GM11168 (cell line): ENCODE results near the gene BBS12.

Experiments
- in situ Hi-C: fragments of 300-500 bp; cut with MboI; formaldehyde crosslinking; loops from one replicate; pipeline ENCODE4 v1.12.0; 2022; ENCODE audit warnings: low sequenced_read_pairs; ENCODE audit not compliant: unreplicated experiment

The BBS12 gene

DNA sequence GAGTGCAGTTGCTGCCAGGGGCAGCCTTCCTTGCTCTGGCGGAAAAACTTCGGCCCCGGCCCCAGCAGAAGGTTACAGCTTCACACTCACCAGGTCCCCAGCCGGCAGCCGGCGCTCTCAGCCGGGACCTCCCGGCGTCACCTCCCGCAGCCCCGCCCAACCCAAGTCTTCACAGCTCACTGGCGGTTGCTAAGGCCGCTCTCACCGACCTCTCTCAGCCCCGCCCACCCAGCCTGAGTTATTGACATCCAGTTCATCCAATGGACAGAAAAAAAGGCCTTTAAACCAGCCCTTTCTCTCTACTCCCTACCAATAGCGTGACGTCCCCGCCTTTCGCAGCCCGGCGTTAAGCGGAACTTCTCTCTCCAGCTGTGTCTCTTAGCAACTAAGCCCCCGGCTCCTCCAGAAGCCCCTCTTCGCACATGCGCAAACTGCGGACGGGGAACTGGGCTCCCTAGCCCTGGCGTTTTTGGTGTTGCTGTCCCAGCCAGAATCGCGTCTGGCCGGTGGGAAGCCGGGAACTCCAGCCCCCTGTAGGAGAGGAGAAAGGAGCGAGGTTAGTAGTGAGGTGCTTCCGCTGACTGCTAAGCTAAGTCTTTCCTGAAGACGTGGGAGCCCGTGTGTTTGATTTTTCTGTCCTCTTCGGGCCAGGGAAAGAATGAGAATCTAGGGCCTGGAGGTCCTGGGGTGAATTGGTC is at the start of gene BBS12:
BBS12 (plus strand) TSS at position 376 of the 698 bp plus-strand sequence. CDS start 9,189 bp downstream, outside the sequence.
- in situ Hi-C loops, result no loop called here

DNA sequence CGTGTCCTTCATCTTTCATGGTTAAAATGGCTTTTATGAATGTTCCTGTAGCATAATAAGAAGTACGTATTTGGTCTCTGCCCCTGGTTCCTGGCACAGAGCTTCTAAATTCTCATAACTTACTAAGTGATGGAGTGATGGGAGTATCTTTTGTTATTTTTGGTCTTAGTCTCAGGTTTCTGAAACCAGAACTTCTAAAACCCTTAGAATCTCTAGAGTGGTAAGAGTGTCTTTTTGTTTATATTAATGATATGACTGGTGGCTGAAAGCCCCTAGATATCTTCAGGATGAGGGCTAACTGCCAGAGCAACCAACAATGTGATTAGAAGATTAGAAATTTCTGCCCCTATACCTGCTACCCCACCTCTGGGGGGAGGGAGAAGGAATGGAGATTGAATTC is 45.8 kb upstream of the BBS12 start:
- in situ Hi-C loops, result no loop called here

DNA sequence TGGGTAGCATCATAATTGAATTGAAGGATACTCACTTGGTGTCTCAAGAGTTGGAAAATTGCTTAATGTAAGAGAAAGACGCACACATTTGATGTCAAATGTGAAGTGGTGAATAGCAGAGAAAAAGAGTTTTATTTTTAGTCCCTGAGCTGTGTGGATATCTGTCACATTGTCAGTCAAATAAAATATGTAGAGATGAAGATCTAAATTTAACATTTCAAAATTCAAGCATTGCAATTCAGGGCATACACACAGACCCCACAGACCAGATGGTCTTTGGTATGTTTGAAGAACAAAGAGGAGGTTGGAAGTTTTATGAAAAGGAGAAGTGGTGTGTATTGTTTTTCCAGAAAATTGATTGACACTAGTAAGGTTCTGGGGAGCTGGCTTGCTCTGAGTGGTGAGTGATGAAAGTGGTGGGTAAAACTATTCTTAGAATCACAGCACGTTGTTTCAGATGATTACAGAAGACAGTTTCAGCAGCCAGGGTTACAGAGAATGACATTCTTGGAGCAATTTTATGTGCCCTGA is 44.9 kb upstream of the BBS12 start:
- in situ Hi-C loops, result no loop called here

DNA sequence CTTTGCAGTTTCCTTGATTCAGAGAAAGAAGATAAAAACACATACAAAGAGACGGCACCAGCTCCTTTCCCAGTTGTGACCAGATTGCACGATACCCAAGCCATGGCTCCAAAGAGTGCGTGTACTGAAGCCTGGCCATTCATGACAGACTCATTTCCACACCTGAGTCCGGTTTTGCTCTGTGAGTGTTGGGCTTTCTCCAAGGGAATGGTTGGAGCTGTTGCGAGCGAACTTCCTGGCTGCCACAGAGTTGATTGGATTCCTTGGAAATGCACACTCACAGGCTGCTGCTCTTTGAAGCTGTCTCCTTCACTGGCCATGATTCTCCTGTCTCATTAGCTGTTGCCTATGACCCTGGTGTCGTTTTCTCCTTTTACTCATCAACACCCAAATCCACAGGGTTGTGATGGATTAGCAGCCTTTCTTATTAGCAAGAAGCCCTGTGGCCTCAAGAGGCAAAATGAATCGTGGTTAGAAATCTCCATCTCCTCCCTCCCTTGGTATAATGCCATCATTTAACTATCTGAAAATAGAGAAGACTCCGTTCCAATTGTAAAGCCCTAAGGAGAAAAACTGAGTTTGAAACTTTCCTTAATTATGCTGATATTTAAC is 43.9 kb upstream of the BBS12 start:
- in situ Hi-C loops, result no loop called here

DNA sequence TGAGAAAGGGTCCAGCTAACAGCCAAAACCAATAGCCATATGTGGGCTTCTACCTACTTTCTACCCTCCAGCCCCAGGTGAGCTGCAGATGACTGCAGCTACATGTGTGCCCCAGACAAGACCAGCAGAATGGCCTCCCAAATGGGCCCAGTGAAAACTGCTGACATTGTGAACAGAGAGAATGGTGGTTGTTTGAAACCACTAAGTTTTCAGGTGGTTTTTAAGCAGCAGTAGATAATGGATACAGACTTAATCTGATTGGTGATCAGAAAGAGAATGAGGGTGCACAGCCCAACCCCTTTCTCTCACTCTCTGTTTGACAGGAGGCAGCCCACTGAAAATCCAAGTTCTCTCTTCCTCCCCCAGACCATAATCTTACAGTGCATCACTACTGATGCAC is 42.5 kb upstream of the BBS12 start:
- in situ Hi-C loops, result no loop called here

DNA sequence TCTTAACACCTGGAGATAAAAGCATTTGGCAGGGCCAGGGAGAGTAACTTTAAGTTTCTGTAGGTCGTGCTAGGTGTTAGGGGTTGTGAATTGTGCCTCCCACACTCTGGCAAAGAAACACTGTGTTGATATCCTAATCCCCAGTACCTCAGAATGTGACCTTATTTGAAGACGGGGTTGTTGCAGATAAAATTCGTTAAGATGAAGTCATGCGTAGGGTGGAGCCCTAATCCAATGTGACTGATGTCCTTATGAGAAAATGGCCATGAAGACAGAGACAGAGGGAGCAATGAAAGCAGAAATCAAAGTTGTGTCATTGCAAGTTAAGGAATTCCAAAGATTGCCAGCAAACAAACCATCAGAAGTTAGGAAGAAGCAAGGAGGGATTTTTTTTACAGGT is 40.5 kb upstream of the BBS12 start:
- in situ Hi-C loops, result no loop called here

DNA sequence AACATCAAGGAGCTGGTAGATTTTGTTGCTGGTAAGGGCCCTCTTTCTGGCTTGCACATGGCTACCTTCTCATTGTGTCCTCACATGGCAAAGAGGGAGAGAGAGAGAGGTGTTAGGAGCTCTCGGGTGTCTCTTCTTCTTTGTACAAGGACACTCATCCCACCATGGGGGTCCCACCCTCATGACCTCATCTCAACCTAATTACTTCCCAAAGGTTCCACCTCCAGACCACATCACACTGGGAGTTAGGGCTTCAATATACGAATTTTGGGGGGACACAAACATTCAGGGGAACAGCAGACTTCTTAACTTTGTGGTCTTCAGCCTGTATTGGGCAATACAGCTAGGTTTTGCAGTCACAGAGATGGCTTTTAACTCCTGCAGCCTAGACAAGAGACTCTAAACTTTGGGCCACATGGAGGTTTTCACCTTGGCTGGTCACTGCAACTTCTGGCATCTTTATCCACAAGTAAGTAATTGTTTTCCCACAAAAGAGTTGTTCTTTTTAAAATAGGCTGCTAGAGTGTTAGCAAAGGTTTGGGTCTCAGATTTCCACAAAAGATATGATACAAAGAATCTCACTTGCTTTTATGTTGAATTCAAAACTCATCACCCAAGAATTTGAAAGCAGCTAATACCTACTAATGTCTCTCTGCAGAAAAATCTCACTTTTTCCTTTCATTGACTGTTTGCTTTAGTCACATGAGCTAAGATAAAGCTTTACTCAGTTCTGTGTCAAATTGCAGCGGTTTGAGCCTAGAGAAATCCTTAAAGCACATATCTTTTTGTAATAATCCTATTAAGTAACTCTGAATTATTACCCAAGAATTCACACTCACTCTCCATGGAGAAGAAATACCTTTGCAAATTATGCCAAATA is 39.6 kb upstream of the BBS12 start:
- in situ Hi-C loops, result no loop called here

DNA sequence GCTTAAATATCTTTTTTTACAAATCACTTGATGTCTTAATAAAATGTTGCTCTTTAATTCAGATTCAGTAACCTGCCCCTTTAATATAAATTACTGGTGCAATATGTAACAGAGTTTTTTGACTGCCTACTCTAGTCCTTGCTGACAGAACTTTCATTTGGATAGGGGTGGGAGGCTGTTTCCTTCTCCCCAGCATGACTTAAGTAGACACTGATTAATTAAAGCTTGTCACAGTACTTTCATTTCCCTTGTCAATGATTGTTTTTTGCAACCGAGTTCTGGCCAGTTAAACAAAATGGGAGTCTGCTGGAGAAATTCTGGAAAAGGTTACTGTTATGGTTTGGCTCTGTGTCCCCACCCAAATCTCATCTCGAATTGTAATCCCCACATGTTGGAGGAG is 37.3 kb upstream of the BBS12 start:
- in situ Hi-C loops, result no loop called here

DNA sequence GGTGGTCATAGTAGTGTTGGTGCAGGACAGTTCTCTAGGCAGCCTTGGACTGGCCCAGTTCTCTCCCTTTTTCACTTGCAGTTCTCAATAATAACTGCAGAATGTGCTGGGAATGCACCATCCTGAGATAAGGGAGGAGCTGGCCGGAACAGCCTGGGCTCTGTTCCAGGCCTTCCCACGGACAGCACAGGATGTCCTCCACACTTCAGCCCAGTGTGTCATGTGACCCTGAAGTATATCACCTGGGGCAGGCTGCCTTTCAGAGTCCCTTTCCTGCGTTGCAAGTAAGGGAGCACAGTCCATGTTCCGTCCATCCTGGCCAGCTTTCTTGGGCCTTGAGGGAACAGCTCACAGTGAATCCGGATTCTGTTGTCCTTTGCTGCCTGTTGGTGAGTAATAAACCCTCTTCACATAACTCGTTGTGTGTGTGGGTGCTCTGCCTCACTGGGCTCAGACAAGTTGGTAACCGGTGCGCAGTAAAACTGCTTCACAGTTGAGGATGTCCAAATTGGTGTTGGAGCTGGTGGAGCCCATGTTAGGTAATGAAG is 32.3 kb upstream of the BBS12 start:
- in situ Hi-C loops, result no loop called here

DNA sequence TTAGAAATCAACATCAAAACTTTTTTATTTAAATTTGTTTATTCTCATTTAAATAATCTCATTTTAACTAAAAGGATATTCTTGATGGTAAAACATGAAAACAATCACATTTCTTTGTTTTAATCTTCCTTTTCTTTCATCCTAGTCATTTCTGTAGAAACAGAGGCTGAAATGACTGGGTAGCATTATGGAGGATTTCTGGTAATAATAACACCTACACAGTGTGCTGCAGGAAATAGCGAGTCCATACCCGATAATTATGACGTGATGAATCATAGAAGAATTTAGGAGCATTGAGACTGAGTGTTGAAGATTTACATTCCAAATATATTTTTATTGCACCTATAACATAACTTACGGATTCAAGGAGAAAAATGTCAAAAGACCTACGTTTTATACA is 31.4 kb upstream of the BBS12 start:
- in situ Hi-C loops, result no loop called here

DNA sequence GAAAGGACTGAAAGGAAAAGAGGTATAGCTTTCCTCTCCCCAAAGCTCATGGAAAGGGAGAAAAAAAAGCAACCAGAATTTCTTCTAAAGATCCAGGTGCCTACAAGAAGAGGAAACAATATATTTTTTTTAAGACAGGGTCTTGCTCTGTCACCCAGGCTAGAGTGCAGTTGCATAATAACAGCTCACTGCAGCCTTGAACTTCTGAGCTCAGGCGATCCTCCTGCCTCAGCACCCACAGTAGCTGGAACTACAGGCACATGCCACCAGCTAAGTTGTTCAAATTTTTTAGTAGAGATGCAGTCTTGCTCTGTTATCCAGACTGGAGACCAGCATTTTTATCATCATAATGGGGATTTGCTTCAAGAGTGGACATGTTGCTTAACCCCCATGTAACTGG is 30.5 kb upstream of the BBS12 start:
- in situ Hi-C loops, result no loop called here

DNA sequence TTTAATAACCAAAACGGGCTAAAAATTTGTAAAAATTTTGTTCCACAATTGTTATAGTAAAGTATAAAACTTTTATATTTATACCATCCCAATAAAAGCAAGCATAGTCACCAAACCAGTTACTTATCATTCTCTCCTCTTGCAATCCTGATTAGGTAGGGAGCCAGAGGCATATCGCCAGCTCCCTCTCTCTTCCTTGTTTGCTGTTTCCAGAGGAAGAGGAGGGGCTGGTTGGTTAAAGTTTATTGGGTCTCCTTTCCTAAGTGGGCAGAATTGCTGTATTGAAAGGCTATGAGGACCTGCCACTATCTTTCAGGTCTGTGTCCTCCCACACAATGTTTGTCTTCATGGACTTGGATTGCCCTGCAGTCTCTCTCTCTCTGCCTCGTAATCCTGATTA is 29.6 kb upstream of the BBS12 start:
- in situ Hi-C loops, result no loop called here

DNA sequence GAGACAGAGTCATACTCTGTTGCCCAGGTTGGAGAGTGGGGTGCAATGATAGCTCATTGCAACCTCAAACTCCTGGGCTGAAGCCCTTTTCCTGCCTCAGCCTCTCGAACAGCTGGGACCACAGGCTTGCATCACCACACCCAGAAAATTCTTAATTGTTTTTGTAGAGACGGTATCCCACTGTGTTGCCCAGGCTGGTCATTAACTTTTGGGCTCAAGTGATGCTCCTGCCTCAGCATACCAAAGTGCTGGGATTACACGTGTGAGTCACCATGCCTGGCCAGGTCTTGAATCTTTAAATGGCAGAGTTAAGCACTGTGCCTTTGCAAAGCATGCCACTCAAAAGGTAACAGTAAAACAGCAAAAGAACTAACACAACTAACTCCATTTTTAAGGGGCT is 28.6 kb upstream of the BBS12 start:
- in situ Hi-C loops, result no loop called here

DNA sequence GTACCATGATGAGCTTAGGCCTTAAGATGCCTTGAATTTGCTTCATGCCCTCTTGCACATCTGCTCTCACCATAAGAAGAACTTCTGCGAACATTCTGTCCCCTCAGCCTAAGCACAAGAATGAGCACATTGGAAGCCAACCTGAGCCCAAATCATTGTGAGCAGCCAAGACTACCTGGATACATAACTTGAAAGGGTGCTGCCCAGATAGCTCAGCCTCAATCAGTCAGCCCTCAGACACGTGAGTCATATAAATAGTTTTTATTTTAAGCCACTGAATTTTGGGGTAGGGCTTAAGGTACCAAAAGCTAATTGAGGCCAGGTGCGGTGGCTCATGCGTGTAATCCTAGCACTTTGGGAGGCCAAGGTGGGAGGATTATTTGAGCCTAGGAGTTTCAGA is 27.5 kb upstream of the BBS12 start:
- in situ Hi-C loops, result no loop called here

DNA sequence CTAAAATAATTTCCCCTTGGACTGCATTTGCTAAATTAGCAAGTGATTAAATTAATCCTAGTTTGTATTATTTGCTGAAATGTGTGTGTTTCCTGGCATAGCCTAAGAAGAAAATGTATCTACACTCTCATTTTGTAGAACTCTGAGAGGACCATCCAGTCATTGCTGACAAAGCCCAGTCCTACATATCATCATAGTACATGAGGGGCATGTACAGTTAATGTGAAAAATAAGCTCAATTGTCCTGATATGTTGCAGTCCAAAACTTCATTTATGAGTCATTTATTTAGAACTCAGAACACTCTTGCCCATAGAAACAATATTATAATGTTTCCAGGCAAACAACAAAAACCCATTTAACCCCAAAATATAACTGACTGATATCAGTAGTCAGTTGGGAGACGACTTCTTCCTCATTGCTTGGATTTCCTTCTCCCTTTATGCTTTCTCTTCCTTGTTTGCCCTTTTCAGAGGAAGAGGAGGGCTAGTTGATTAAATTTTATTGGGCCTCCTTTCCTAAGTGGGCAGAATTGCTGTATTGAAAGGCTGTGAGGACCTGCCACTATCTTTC is 26.9 kb upstream of the BBS12 start:
- in situ Hi-C loops, result no loop called here

DNA sequence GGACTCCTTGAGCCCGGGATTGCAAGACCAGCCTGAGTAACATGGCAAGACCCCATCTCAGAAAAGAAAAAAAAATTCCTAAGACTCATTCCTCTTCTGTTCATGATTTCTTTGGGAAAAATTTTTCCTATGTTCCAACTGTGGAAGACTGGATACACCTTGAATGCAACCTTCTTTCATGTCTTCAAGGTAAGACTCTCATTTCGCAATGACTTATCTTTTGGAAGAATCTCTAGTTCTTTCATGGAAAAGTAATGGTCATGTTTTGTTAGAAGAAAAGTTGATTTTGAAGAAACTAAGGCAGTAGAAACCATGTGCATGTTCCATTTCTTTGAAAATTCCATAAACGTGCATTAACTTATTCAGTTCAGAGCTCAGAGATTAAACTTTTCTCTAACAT is 26.0 kb upstream of the BBS12 start:
- in situ Hi-C loops, result no loop called here

DNA sequence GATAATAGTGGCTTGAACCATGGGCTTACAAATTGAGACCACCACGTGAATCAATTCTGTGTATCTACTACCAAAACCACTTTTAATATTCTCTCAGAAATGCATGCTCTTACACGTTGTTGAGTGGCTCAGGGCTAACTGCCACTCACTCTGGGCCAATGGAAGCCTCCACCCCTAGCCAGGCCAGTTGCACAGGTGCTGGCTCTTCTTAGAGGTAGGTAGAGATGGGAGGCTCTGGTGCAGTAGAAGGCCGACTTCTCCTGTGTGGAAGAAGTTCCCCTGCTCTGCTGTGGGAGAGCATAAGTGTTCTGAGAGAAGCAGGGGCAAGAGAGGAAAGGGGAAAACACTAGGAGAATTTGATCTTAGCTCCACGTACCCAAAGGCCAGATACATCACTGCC is 25.0 kb upstream of the BBS12 start:
- in situ Hi-C loops, result no loop called here

DNA sequence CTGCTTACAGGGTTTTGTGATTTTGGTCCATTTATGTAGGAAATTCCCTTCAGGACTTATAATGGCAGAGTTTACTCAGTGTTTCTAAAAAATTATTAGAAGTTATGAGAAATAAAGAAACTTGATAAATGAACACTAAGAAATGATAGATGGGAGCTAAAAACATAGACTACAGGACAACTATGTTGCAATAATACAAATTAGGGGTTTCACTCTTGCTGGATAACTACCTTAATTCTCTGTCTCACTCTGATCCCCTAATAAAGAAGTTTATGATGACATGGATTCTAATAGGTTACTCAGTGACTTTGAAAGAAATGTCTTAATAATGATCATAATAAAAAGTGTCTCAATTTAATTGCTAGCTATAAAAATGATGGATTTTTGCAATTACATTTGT is 23.3 kb upstream of the BBS12 start:
- in situ Hi-C loops, result no loop called here

DNA sequence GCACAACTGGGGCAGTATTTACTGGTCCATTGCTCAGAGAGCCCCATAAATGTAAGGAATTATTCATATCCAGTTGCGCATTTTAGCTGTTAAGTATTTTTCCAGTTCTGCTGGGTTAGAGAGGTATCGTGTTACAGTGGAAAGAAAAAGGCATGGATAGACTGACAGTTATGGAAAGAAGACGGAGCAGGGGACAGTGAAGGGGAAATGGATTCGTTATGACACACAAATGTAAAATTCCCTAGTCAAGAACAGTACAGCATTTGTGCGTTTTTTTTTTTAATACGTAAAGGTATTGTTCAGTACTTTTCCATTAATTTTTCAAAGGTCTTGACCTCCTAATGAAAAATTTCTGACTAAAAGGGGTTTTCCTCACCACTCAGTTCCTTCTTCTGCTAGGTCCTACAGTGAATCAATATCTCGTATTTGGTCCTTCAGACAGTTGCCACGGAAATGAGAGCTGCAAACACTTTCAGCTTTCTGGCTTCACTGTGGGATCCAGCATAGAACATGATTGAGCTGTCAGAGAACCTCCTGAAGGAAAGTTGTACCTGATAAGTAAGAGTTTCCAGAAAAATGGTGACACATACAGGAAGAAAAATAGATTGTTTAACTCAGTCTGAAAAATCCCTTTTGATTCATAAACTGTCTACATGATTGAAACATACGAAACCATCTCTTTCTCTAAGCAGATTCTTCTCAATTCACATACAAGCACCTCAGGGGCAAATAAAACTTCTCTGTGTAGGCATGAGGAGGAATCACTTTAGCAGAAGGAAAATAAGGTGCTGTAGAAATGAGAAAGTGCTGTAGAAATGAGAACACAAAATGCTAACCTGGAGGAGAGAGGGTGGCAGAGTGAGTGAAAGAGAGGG is 21.8 kb upstream of the BBS12 start:
- in situ Hi-C loops, result loop anchor here (10.0 kb wide), 1 partner anchor 106 kb away; no protein-coding TSS in a partner anchor
